Left lung (tissue), 10 donors: ENCODE data around the gene NSD1. TPM values are rescaled to one million over a fixed set of nuclear protein-coding genes. Genes with fewer than 3 reads are reported as not detected.
"Not testable (repeated sequence)": the region's sequence is repeated elsewhere in the genome, so short reads cannot be mapped to it uniquely, and the experiment has no call there.

Experiments used
- ATAC-seq: fragments of 200-7000 bp; cut with Tn5 transposase; one replicate; pipeline ENCODE4 v1.9.1; 2020; ENCODE audit warnings: moderate library complexity
- DNase-seq, 4 donors: peaks; one replicate each; pipeline ENCODE4 v3.0.0-alpha.2; 2013 to 2020
- H3K27ac ChIP-seq, 2 donors: fragments of 200-600 bp; sonication (generic) in 1 of 2; one replicate each; pipeline versions ENCODE4 v1.5.0 to v1.8.0; 2020 to 2021
- H3K27me3 ChIP-seq, 2 donors: fragments of 200-600 bp; sonication (generic) in 1 of 2; one replicate each; pipeline versions ENCODE4 v1.5.0 to v1.8.0; 2020 to 2021
- H3K36me3 ChIP-seq, 2 donors: fragments of 200-600 bp; sonication (generic) in 1 of 2; one replicate each; pipeline versions ENCODE4 v1.5.0 to v1.8.0; 2020 to 2021
- H3K4me1 ChIP-seq, 2 donors: fragments of 200-600 bp; one replicate each; pipeline ENCODE4 v1.8.0; 2021
- H3K4me3 ChIP-seq, 2 donors: fragments of 200-600 bp; sonication (generic) in 1 of 2; one replicate each; pipeline versions ENCODE4 v1.5.0 to v1.8.0; 2020 to 2021; ENCODE audit warnings: mild to moderate bottlenecking in 1 of 2
- H3K9me3 ChIP-seq, 2 donors: fragments of 200-600 bp; sonication (generic) in 1 of 2; one replicate each; pipeline versions ENCODE4 v1.5.0 to v1.8.0; 2020 to 2021
- intact Hi-C, 2 donors: fragments of 100-400 bp; cut with DNase I; formaldehyde crosslinking; loops; one replicate each; pipeline versions ENCODE4 v1.11.2 to v1.14.2; 2022
- polyA plus RNA-seq, 6 donors: library from polyadenylated mRNA; unstranded; fragments of 120-200 nt; gene quantifications; one replicate each; pipeline ENCODE4 v1.2.1, GENCODE V29; 2013; ENCODE audit not compliant: insufficient read length in 6 of 6
- total RNA-seq, 2 donors: library from RNA; stranded (reverse); fragmentation: NEBNext Ultra II Directional; extraction: Animal tissue kit (Norgen Biotek cat#: 25700); gene quantifications; one replicate each; pipeline ENCODE4 v1.2.1, GENCODE V29; 2021
- TF ChIP-seq, protein P1 (sequence below), 2 donors: fragments of 200-600 bp; sonication (generic) in 1 of 2; IDR thresholded peaks; one replicate each; pipeline versions ENCODE4 v1.5.0 to v1.8.0; 2021; ENCODE audit warnings: antibody characterized with exemption in 2 of 2
- donor health status: DM: no; HTN: yes; CAD: no.
- donor health status: DM: no; HTN: no; CAD: no.

Gene NSD1
- total and polyA plus RNA-seq, 8 donors: 45.8 to 79.7 (median 54.1) TPM

DNA sequence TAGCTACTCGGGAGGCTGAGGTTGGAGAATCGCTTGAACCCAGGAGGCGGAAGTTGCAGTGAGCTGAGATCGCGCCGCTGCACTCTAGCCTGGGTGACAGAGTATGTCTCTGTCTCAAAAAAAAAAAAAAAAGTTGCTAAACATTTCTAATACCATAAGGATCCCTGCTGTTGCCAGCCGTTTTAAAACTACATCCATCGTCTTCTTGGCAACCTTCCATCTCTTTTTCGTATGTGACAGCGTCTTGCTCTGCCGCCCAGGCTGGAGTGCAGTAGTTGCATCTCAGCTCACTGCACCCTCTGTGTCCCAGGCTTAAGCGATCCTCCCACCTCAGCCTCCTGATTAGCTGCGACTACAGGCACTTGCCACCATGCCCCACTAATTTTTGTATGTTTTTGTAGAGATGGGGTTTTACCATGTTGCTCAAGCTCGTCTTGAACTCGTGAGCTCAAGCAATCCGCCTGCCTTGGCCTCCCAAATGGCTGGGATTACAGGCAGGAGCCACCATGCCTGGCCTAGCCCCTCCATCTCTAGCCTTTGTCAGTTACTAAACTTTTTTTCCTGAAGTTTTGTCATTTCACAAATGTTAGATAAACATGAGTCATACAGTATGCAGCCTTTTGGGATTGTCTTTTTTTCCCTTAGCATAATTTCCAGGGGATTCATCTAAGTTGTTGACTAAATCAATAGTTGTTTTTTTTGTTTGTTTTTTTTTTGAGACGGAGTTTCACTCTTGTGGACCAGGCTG is 13.5 kb downstream of the NSD1 start:
- peak in 2 of 4 donors; percentile 22 to 33 for DNase-seq
- peaks cover 0 to 4% of the 10 kb centered on the region in 2 donors for H3K4me1 ChIP-seq
- H3K9me3 ChIP-seq: no peaks in the 10 kb centered on the region
- no peaks in the 10 kb centered on the region for H3K27me3 ChIP-seq
- TF ChIP-seq, protein P1, sequence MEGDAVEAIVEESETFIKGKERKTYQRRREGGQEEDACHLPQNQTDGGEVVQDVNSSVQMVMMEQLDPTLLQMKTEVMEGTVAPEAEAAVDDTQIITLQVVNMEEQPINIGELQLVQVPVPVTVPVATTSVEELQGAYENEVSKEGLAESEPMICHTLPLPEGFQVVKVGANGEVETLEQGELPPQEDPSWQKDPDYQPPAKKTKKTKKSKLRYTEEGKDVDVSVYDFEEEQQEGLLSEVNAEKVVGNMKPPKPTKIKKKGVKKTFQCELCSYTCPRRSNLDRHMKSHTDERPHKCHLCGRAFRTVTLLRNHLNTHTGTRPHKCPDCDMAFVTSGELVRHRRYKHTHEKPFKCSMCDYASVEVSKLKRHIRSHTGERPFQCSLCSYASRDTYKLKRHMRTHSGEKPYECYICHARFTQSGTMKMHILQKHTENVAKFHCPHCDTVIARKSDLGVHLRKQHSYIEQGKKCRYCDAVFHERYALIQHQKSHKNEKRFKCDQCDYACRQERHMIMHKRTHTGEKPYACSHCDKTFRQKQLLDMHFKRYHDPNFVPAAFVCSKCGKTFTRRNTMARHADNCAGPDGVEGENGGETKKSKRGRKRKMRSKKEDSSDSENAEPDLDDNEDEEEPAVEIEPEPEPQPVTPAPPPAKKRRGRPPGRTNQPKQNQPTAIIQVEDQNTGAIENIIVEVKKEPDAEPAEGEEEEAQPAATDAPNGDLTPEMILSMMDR (IDR thresholded peaks at IDR 0.05): no peak
- no peak for ATAC-seq
- intact Hi-C loops: no loop called here
- H3K36me3 ChIP-seq: peaks cover 0 to 99% of the 10 kb centered on the region in 2 donors
- H3K4me3 ChIP-seq: no peak overlapping the region
- no peak overlapping the region for H3K27ac ChIP-seq

DNA sequence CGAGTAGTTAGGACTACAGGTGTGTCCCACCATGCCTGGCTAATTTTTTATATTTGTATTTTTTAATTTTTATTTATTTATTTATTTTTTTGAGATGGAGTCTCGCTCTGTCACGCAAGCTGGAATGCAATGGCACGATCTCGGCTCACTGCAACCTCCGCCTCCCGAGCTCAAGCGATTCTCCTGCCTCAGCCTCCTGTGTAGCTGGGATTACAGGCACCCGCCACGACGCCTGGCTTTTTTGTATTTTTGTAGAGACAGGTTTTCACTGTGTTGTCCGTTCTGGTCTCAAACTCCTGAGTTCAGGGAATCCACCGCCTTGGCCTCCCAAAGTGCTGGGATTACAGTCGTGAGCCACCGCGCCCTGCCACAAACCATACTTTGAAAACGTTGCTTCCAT is 16.5 kb downstream of the NSD1 start:
- H3K4me3 ChIP-seq, H3K4me1 ChIP-seq, H3K27ac ChIP-seq, intact Hi-C loops, DNase-seq, H3K9me3 ChIP-seq, ATAC-seq, H3K27me3 ChIP-seq: not testable (repeated sequence)
- peaks cover 0 to 79% of the 10 kb centered on the region in 2 donors for H3K36me3 ChIP-seq

DNA sequence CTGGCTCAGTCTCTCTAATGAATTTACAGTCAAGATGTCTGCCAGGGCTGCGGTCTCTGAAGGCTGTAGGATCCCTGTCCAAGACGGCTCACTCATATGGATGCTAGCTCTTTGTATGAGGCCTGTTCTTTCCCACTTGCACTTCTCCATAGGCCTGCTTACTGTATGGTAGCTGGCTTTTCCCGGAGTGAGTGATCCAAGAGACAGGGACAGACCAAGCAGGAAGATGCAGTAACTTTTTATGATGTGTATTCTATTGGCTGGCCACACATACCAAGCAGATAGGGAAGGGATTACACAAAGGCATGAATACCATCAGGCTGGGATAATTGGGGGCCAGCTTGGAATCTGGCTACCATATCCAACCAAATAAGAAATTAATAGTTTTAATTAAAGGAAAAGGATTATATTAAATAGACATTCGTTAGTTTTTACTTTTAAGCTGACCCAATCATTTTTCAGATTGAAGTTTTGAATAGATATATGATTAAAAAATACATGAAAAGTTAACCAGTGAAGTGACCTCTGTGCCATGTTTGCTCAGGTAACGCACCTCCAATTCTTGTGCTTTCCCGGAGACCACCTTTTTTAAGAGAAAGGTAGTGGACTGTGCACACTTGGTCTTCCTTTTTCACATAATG is 20.6 kb downstream of the NSD1 start:
- H3K4me1 ChIP-seq: peaks cover 0 to 5% of the 10 kb centered on the region in 2 donors
- peaks cover 0 to 38% of the 10 kb centered on the region in 2 donors for H3K36me3 ChIP-seq
- intact Hi-C loops: no loop called here
- no peak overlapping the region for H3K4me3 ChIP-seq
- DNase-seq: no peak
- no peak for ATAC-seq
- no peak overlapping the region for H3K27ac ChIP-seq
- TF ChIP-seq, protein P1 (IDR thresholded peaks at IDR 0.05): no peak
- no peaks in the 10 kb centered on the region for H3K27me3 ChIP-seq
- no peaks in the 10 kb centered on the region for H3K9me3 ChIP-seq

DNA sequence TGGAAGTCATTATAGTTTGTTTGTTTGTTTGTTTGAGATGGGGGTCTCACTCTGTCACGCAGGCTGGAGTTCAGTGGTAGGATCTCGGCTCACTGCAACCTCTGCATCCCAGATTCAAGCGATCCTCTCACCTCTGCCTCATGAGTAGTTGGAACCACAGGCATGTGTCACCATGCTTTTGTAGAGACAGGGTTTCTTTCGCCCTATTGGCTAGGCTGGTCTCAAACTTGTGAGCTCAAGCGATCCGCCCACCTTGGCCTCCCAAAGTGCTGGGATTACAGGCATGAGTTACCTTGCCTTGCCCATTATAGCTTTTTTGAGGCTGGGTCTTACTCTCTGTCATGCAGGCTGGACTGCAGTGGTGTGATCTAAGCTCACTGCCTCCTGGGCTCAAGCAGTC is 28.8 kb downstream of the NSD1 start:
- no peak for ATAC-seq
- no peak for DNase-seq
- intact Hi-C loops: no loop called here
- Histone ChIP-seq H3K27me3 (no peaks in the 10 kb centered on the region), H3K4me1 (peaks cover 0 to 5% of the 10 kb centered on the region in 2 donors), H3K9me3 (no peaks in the 10 kb centered on the region), H3K4me3 (no peak overlapping the region), H3K27ac (no peak overlapping the region), H3K36me3 (peaks cover 0 to 52% of the 10 kb centered on the region in 2 donors)
- TF ChIP-seq, protein P1 (IDR thresholded peaks at IDR 0.05): no peak

DNA sequence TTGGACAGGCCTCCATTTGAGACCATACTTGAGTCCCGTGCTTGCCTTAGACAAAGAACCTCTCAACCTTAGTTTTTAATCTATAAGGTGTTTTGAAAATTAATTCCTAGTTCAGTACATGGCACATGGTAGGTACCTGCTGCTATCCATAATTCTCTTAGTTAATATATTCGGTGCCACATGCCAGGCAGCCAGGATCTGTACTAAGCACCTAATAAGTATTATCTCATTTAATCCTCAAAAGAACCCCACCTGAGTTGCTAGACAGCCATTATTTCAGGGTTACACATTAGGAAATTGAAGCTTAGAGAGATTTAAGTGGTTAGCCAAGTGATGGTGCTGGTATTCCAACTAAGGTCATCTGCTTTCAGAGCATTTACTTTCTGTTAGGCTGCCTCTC is 29.9 kb downstream of the NSD1 start:
- no peak overlapping the region for H3K4me3 ChIP-seq
- intact Hi-C loops: no loop called here
- no peaks in the 10 kb centered on the region for H3K9me3 ChIP-seq
- H3K27ac ChIP-seq: no peak overlapping the region
- ATAC-seq (no peak), DNase-seq (no peak)
- H3K36me3 ChIP-seq: peaks cover 0 to 52% of the 10 kb centered on the region in 2 donors
- TF ChIP-seq, protein P1 (IDR thresholded peaks at IDR 0.05): no peak
- H3K4me1 ChIP-seq: peaks cover 0 to 2% of the 10 kb centered on the region in 2 donors
- no peaks in the 10 kb centered on the region for H3K27me3 ChIP-seq
